H9 (cell line): ENCODE measurements around the gene TFF1. TPM values are rescaled to one million over a fixed set of nuclear protein-coding genes. Genes with fewer than 3 reads are reported as not detected.
A peak's percentile ranks its signal among the peaks of the same experiment; 100 is the strongest.

Experiments used
- DNase-seq: peaks from one replicate; pipeline ENCODE4 v3.0.0-alpha.2; 2017
- H2AFZ ChIP-seq: one replicate; pipeline ENCODE4 v1.6.1; 2013; ENCODE audit warnings: mild to moderate bottlenecking, low read length, control low read depth, moderate library complexity
- H2AK5ac ChIP-seq: 2 replicates; pipeline ENCODE4 v1.6.1; 2013; ENCODE audit warnings: low read length, control low read depth, mixed read lengths; ENCODE audit not compliant: insufficient read length
- H2BK120ac ChIP-seq: one replicate; pipeline ENCODE4 v1.6.1; 2013; ENCODE audit warnings: low read depth, mild to moderate bottlenecking, low read length, control low read depth, inconsistent platforms; ENCODE audit not compliant: poor library complexity, severe bottlenecking
- H2BK12ac ChIP-seq: 2 replicates; pipeline ENCODE4 v1.6.1; 2013; ENCODE audit warnings: low read length, control low read depth, mixed read lengths, low read depth; ENCODE audit not compliant: insufficient read length
- H2BK15ac ChIP-seq: 2 replicates; pipeline ENCODE4 v1.6.1; 2013; ENCODE audit warnings: low read depth, low read length, control low read depth
- H2BK20ac ChIP-seq: one replicate; pipeline ENCODE4 v1.6.1; 2013; ENCODE audit warnings: low read depth, mild to moderate bottlenecking, low read length, control low read depth, inconsistent platforms; ENCODE audit not compliant: poor library complexity, severe bottlenecking
- H2BK5ac ChIP-seq: 2 replicates; pipeline ENCODE4 v1.6.1; 2013; ENCODE audit warnings: low read length, control low read depth, mixed read lengths; ENCODE audit not compliant: insufficient read length
- H3K14ac ChIP-seq: 2 replicates; pipeline ENCODE4 v1.6.1; 2013; ENCODE audit warnings: low read length, control low read depth; ENCODE audit not compliant: insufficient read depth
- H3K18ac ChIP-seq: 2 replicates; pipeline ENCODE4 v1.6.1; 2013; ENCODE audit warnings: low read depth, mild to moderate bottlenecking, mixed read lengths, low read length, control low read depth; ENCODE audit not compliant: insufficient read length
- H3K23ac ChIP-seq: 2 replicates; pipeline ENCODE4 v1.6.1; 2013; ENCODE audit warnings: low read length, control low read depth, mixed read lengths, low read depth; ENCODE audit not compliant: insufficient read length
- H3K23me2 ChIP-seq: 2 replicates; pipeline ENCODE4 v1.6.1; 2013; ENCODE audit warnings: low read depth, mild to moderate bottlenecking, mixed read lengths, low read length, control low read depth; ENCODE audit not compliant: insufficient read length, poor library complexity, severe bottlenecking
- H3K27ac ChIP-seq: 2 replicates; pipeline ENCODE4 v1.5.1; 2013; ENCODE audit warnings: low read length, control low read depth, mixed read lengths, low read depth; ENCODE audit not compliant: insufficient read length
- H3K27me3 ChIP-seq: 2 replicates; pipeline ENCODE4 v1.6.1; 2013; ENCODE audit warnings: low read length, control low read depth, inconsistent platforms; ENCODE audit not compliant: insufficient read depth
- H3K4ac ChIP-seq: 2 replicates; pipeline ENCODE4 v1.6.1; 2013; ENCODE audit warnings: low read depth, mild to moderate bottlenecking, control low read depth, inconsistent platforms, low read length, moderate library complexity
- H3K4me1 ChIP-seq: 2 replicates; pipeline ENCODE4 v1.6.1; 2013; ENCODE audit warnings: low read length, control low read depth, inconsistent platforms; ENCODE audit not compliant: insufficient read depth
- H3K4me2 ChIP-seq: 2 replicates; pipeline ENCODE4 v1.6.1; 2013; ENCODE audit warnings: low read length, control low read depth, mixed read lengths; ENCODE audit not compliant: insufficient read length, insufficient read depth
- H3K56ac ChIP-seq: 2 replicates; pipeline ENCODE4 v1.6.1; 2013; ENCODE audit warnings: low read depth, mild to moderate bottlenecking, mixed read lengths, low read length, control low read depth; ENCODE audit not compliant: insufficient read length
- H3K79me1 ChIP-seq: 2 replicates; pipeline ENCODE4 v1.6.1; 2013; ENCODE audit warnings: low read depth, mild to moderate bottlenecking, moderate library complexity, low read length, control low read depth, inconsistent platforms; ENCODE audit not compliant: insufficient read depth, poor library complexity, severe bottlenecking
- H3K79me2 ChIP-seq: 2 replicates; pipeline ENCODE4 v1.6.1; 2013; ENCODE audit warnings: low read length, control low read depth, inconsistent platforms; ENCODE audit not compliant: insufficient read depth
- H3K9ac ChIP-seq: 2 replicates; pipeline ENCODE4 v1.6.1; 2013; ENCODE audit warnings: low read length, control low read depth, mixed read lengths; ENCODE audit not compliant: insufficient read length; ENCODE audit errors: extremely low read depth
- H3K9me3 ChIP-seq: one replicate; pipeline ENCODE4 v1.6.1; 2013; ENCODE audit warnings: low read depth, low read length, inconsistent platforms; ENCODE audit not compliant: control insufficient read depth
- H3T11ph ChIP-seq: one replicate; pipeline ENCODE4 v1.6.1; 2013; ENCODE audit warnings: mild to moderate bottlenecking, low read length, control low read depth, inconsistent platforms
- H4K20me1 ChIP-seq: one replicate; pipeline ENCODE4 v1.6.1; 2013; ENCODE audit not compliant: control insufficient read depth, insufficient read length, insufficient read depth
- H4K5ac ChIP-seq: 2 replicates; pipeline ENCODE4 v1.6.1; 2013; ENCODE audit warnings: low read depth, mild to moderate bottlenecking, mixed read lengths, low read length, control low read depth; ENCODE audit not compliant: insufficient read length
- H4K8ac ChIP-seq: replicated peaks from 2 replicates; pipeline ENCODE4 v1.6.1; 2013; ENCODE audit warnings: low read length, control low read depth, mixed read lengths, low read depth; ENCODE audit not compliant: insufficient read length
- H4K91ac ChIP-seq: 2 replicates; pipeline ENCODE4 v1.6.1; 2013; ENCODE audit warnings: low read depth, mild to moderate bottlenecking, moderate library complexity, mixed read lengths, low read length, control low read depth; ENCODE audit not compliant: insufficient read length
- H3K27ac Mint-ChIP-seq, 3 experiments: 2 replicates in 2 of 3; 3 replicates in 1 of 3; pipeline ENCODE4 v1.8.0; 2020 to 2021; ENCODE audit warnings: mixed read lengths in 3 of 3, mild to moderate bottlenecking in 1 of 3, moderate library complexity in 1 of 3
- H3K27me3 Mint-ChIP-seq: 2 replicates; pipeline ENCODE4 v1.8.0; 2021; ENCODE audit warnings: low read depth, mild to moderate bottlenecking, moderate library complexity, mixed read lengths
- H3K36me3 Mint-ChIP-seq, 3 experiments: 2 replicates in 2 of 3; 3 replicates in 1 of 3; pipeline ENCODE4 v1.8.0; 2020 to 2021; ENCODE audit warnings: low read depth in 3 of 3, mixed read lengths in 3 of 3; ENCODE audit not compliant: insufficient read depth in 1 of 3
- H3K4me1 Mint-ChIP-seq, 2 experiments: 2 replicates each; pipeline ENCODE4 v1.8.0; 2020; ENCODE audit warnings: mixed read lengths in 2 of 2
- H3K4me3 Mint-ChIP-seq, 2 experiments: 2 replicates in 1 of 2; 3 replicates in 1 of 2; pipeline ENCODE4 v1.8.0; 2020 to 2021; ENCODE audit warnings: mild to moderate bottlenecking in 2 of 2, mixed read lengths in 2 of 2, moderate library complexity in 1 of 2
- H3K9me3 Mint-ChIP-seq, 2 experiments: 2 replicates in 1 of 2; 3 replicates in 1 of 2; pipeline ENCODE4 v1.8.0; 2020; ENCODE audit warnings: mild to moderate bottlenecking in 2 of 2, mixed read lengths in 2 of 2, moderate library complexity in 1 of 2
- CTCF ChIP-seq: fragments of 200-600 bp; sonication (generic); conservative IDR thresholded peaks from 3 replicates; pipeline ENCODE4 v1.8.0; 2021; ENCODE audit warnings: antibody characterized with exemption, mild to moderate bottlenecking
- WGBS: extraction: QIAGEN DNeasy Blood & Tissue Kit; methylation state at CpG from one replicate; pipeline ENCODE4 v1.1.7; 2013; ENCODE audit warnings: missing lambda C conversion rate, low lambda C conversion rate, mixed read lengths; ENCODE audit not compliant: insufficient read length; ENCODE audit errors: extremely low coverage; 5-methylcytosine and 5-hydroxymethylcytosine counted together
- total RNA-seq: library from RNA; stranded (reverse); gene quantifications from 2 replicates; pipeline ENCODE4 v1.2.1, GENCODE V29; 2021

Gene TFF1
- total RNA-seq, 1 experiment from 2014 or later: not detected

- no peak overlapping the region for H4K5ac ChIP-seq
- no CpG with 5 or more reads among the region's 10 CpGs for WGBS
- H3K4me1 Mint-ChIP-seq: peaks cover 3 to 9% of the 10 kb centered on the region in 2 experiments
- H3K9ac ChIP-seq: no peak overlapping the region
- H4K8ac ChIP-seq: no peak overlapping the region
- H4K91ac ChIP-seq: no peak overlapping the region
- no peaks in the 10 kb centered on the region for H3K9me3 Mint-ChIP-seq
- no peak overlapping the region for H3K4me3 Mint-ChIP-seq
- peaks cover 1% of the 10 kb centered on the region for H3K27me3 Mint-ChIP-seq
- no peak overlapping the region for H3K27ac ChIP-seq
- peaks cover 1% of the 10 kb centered on the region; the same call in 1 of the 2 replicates for H3K4me1 ChIP-seq
- H3K36me3 Mint-ChIP-seq: no peaks in the 10 kb centered on the region
- no peak overlapping the region for H3T11ph ChIP-seq
- no peak overlapping the region for H2AK5ac ChIP-seq
- H2AFZ ChIP-seq: no peak overlapping the region
- H3K27ac Mint-ChIP-seq: peak overlapping the region in 1 of 3 experiments; percentile 60; a peak in 2 of 7 replicates
- no peak overlapping the region for H2BK120ac ChIP-seq
- H2BK12ac ChIP-seq: no peak overlapping the region
- no peaks in the 10 kb centered on the region for H3K79me2 ChIP-seq
- H3K18ac ChIP-seq: no peak overlapping the region
- no peaks in the 10 kb centered on the region for H3K27me3 ChIP-seq
- no peaks in the 10 kb centered on the region for H4K20me1 ChIP-seq
- TF ChIP-seq CTCF: no peak
- no peak overlapping the region for H2BK15ac ChIP-seq
- H2BK5ac ChIP-seq: no peak overlapping the region
- no peaks in the 10 kb centered on the region for H3K9me3 ChIP-seq
- no peak overlapping the region for H3K14ac ChIP-seq
- H3K23me2 ChIP-seq: no peaks in the 10 kb centered on the region
- no peak overlapping the region for H2BK20ac ChIP-seq
- peak; percentile 15 for DNase-seq
- H3K79me1 ChIP-seq: no peaks in the 10 kb centered on the region
- no peak overlapping the region for H3K56ac ChIP-seq
- H3K4me2 ChIP-seq: no peak overlapping the region
- H3K23ac ChIP-seq: no peak overlapping the region
- no peak overlapping the region for H3K4ac ChIP-seq
Measured at GRCh38 chr21:42343101-42343500, 23.2 kb downstream of the TFF1 start.
